Right lobe of liver (tissue), 6 donors: Measurements from ENCODE around the gene C4B. TPM values are rescaled to one million over a fixed set of nuclear protein-coding genes. Genes with fewer than 3 reads are reported as not detected.

Experiments used
- ATAC-seq, 4 donors: fragments of 200-7000 bp; cut with Tn5 transposase; one replicate each; pipeline ENCODE4 v1.9.1; 2020; ENCODE audit warnings: mild to moderate bottlenecking in 4 of 4, moderate library complexity in 4 of 4
- DNase-seq, 3 donors: peaks; one replicate each; pipeline ENCODE4 v3.0.0-alpha.2; 2020
- H3K27ac ChIP-seq, 3 donors: fragments of 200-600 bp; one replicate each; pipeline ENCODE4 v1.8.0; 2022
- H3K27me3 ChIP-seq, 2 donors: fragments of 200-600 bp; one replicate each; pipeline ENCODE4 v1.8.0; 2022
- H3K36me3 ChIP-seq, 4 donors: fragments of 200-600 bp; sonication (generic) in 1 of 4; one replicate each; pipeline versions ENCODE4 v1.5.1 to v1.8.0; 2017 to 2022; ENCODE audit warnings: control low read depth in 1 of 4
- H3K4me1 ChIP-seq, 4 donors: fragments of 200-600 bp; sonication (generic) in 1 of 4; one replicate each; pipeline versions ENCODE4 v1.5.1 to v1.8.0; 2017 to 2022; ENCODE audit warnings: control low read depth in 1 of 4
- H3K4me3 ChIP-seq, 3 donors: fragments of 200-600 bp; one replicate each; pipeline ENCODE4 v1.8.0; 2022
- H3K9me3 ChIP-seq, 4 donors: fragments of 200-600 bp; sonication (generic) in 1 of 4; one replicate each; pipeline versions ENCODE4 v1.5.1 to v1.8.0; 2017 to 2022; ENCODE audit warnings: control low read depth in 1 of 4
- POLR2A ChIP-seq: fragments of 450-650 bp; IDR thresholded peaks from one replicate; pipeline ENCODE4 v1.6.1; 2017; ENCODE audit warnings: antibody characterized with exemption, mild to moderate bottlenecking
- WGBS: methylation state at CpG from one replicate; pipeline ENCODE4 v1.1.6; 2018; ENCODE audit warnings: low coverage, low lambda C conversion rate; ENCODE audit not compliant: insufficient coverage; ENCODE audit errors: missing lambda C conversion rate; 5-methylcytosine and 5-hydroxymethylcytosine counted together
- intact Hi-C, 2 donors: fragments of 100-400 bp; cut with DNase I; formaldehyde crosslinking; loops; one replicate each; pipeline versions ENCODE4 v1.11.2 to v1.14.1; 2022
- total RNA-seq, 6 experiments: library from RNA; depleted of rRNA in 2 of 6; stranded (reverse); fragments of >200 nt in 2 of 6; fragmentation: NEBNext Ultra II Directional in 3 of 6; extraction: Animal tissue kit (Norgen Biotek cat#: 25700) in 3 of 6; gene quantifications; one replicate each; pipeline versions ENCODE4 v1.1.0 to v1.2.4, GENCODE V29; 2016 to 2023
- TF ChIP-seq, protein P1 (sequence below), 4 donors: fragments of 200-600 bp in 3 of 4; fragments of 450-650 bp in 1 of 4; IDR thresholded peaks; one replicate each; pipeline versions ENCODE4 v1.5.1 to v1.8.0; 2016 to 2022; ENCODE audit warnings: antibody characterized with exemption in 4 of 4, mild to moderate bottlenecking in 2 of 4
- donor health status: DM: no; HTN: yes; CAD: no.
- donor health status: DM: no; HTN: no; CAD: no.
- donor health status: DM: no; HTN: no; CAD: no.
- donor health status: DM: no; HTN: yes; CAD: no.
- donor health status: DM: no; HTN: yes; CAD: no.

Gene C4B
- total RNA-seq, 6 experiments from 2014 or later, result 1,420 to 2,805 (median 2,265) TPM

DNA sequence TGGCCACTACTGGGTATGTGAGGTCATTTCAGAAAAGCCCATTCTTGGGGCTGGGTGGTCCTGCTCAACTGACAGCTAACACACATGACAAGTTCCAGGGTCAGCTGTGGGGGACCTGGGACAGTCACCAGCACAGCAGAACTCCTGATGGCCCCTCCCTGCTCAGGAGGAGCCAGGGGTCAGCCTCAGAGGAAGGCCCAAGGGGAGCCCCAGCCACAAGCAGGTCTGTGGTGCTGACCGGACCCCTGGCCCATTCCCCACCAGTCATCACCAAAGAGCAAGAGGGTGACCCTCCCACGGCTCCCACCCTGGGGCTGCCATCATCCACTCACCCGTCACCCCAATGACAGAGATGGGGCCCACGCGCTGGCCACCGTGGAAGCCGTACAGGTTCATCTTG is 41.7 kb downstream of the C4B start:
- Histone ChIP-seq H3K9me3 (no peaks in the 10 kb centered on the region), H3K36me3 (no peaks in the 10 kb centered on the region), H3K27me3 (no peaks in the 10 kb centered on the region), H3K27ac (no peak overlapping the region), H3K4me1 (no peaks in the 10 kb centered on the region), H3K4me3 (no peak overlapping the region)
- ATAC-seq, result no peak
- intact Hi-C loops, result no loop called here
- no peak for TF ChIP-seq POLR2A
- TF ChIP-seq, protein P1, sequence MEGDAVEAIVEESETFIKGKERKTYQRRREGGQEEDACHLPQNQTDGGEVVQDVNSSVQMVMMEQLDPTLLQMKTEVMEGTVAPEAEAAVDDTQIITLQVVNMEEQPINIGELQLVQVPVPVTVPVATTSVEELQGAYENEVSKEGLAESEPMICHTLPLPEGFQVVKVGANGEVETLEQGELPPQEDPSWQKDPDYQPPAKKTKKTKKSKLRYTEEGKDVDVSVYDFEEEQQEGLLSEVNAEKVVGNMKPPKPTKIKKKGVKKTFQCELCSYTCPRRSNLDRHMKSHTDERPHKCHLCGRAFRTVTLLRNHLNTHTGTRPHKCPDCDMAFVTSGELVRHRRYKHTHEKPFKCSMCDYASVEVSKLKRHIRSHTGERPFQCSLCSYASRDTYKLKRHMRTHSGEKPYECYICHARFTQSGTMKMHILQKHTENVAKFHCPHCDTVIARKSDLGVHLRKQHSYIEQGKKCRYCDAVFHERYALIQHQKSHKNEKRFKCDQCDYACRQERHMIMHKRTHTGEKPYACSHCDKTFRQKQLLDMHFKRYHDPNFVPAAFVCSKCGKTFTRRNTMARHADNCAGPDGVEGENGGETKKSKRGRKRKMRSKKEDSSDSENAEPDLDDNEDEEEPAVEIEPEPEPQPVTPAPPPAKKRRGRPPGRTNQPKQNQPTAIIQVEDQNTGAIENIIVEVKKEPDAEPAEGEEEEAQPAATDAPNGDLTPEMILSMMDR (IDR thresholded peaks at IDR 0.05), result no peak
- WGBS, result no CpG with 5 or more reads among the region's 7 CpGs
- DNase-seq, result no peak

DNA sequence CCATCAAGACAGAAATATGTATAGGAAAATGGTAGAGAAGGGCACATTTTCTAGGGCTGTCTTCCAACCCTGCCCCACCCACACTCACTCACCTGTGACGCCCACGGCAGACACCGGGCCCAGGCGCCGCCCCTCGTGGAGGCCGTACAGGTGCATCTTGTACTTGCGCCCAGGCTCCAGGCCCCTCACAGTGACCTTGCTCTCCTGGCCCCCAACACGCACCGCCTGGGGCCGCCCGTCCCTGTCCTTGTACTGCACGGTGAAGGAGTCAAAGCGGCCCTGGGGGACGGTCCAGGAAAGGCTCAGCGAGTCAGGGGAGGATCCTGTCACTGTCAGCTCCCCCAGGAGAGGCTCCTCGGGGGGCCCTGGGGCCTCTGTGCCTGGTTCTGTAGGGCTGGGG is 43.4 kb downstream of the C4B start:
- H3K27ac ChIP-seq, result no peak overlapping the region
- H3K4me1 ChIP-seq, result no peaks in the 10 kb centered on the region
- no peak for TF ChIP-seq POLR2A
- TF ChIP-seq, protein P1 (IDR thresholded peaks at IDR 0.05), result no peak
- DNase-seq (no peak), ATAC-seq (no peak)
- H3K27me3 ChIP-seq, result no peaks in the 10 kb centered on the region
- intact Hi-C loops, result no loop called here
- H3K36me3 ChIP-seq, result no peaks in the 10 kb centered on the region
- no peak overlapping the region for H3K4me3 ChIP-seq
- no CpG with 5 or more reads among the region's 17 CpGs for WGBS
- H3K9me3 ChIP-seq, result no peaks in the 10 kb centered on the region

DNA sequence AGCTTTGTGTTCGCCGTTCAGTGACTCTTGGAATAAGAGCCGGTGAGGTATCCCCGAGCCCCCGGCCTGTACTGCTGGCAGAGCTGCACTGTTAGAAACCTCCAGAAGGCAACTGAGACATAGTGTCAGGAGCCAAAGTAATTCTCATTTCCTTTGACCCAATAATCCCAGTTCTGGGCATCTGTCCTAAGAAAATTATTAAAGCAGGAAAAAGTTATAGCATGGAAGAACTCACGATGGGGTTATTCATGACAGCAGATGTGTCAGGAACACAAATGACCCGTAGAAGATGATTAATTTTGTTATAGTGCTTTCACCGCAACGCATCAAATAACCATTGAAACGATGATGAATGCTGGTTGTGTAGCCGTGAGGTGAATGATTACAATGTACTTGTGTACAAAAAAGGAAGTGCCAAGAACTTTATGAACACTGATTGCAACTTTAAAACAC is 43.9 kb downstream of the C4B start:
- intact Hi-C loops, result no loop called here
- no peak for ATAC-seq
- no peak for TF ChIP-seq POLR2A
- TF ChIP-seq, protein P1 (IDR thresholded peaks at IDR 0.05), result no peak

DNA sequence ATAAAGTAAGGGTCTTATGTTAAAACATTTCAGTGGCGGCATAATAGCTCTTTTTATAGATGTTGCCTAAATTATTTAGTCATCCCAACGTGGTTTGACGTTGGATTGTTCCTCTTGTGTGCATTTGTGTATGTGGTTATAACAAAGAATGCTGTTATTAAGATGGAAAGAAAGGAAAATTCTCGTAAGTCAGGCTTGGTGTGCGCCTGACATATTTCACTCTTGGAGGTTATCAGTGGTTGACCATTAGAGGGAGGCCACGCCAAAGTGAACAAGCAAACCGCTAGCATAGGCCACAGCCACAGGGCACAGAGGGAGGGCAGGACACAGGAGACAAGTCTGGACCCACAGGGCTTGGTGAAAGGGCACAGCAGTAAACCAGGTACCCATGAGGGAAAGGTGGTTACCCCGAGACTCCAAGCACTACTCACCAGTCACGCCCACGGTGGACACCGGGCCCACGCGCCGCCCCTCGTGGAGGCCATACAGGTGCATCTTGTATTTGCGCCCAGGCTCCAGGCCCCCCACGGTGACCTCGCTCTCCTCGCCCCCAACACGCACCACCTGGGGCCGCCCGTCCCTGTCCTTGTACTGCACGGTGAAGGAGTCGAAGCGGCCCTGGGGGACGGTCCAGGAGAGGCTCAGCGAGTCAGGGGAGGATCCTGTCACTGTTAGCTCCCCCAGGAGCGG is 46.5 kb downstream of the C4B start:
- Histone ChIP-seq H3K9me3 (no peaks in the 10 kb centered on the region), H3K27me3 (no peaks in the 10 kb centered on the region), H3K27ac (no peak overlapping the region), H3K4me1 (no peaks in the 10 kb centered on the region), H3K36me3 (no peaks in the 10 kb centered on the region), H3K4me3 (no peak overlapping the region)
- no peak for DNase-seq
- intact Hi-C loops, result no loop called here
- TF ChIP-seq, protein P1 (IDR thresholded peaks at IDR 0.05), result no peak
- TF ChIP-seq POLR2A, result no peak
- WGBS, result 69% methylated on average over 8 of the region's 28 CpGs
- no peak for ATAC-seq

More for the DNA sequence above, 43.9 kb downstream of the C4B start:
- WGBS, result 71% methylated on average over 10 of the region's 11 CpGs
- no peak overlapping the region for H3K27ac ChIP-seq
- H3K27me3 ChIP-seq, result no peaks in the 10 kb centered on the region
- no peaks in the 10 kb centered on the region for H3K9me3 ChIP-seq
- no peaks in the 10 kb centered on the region for H3K36me3 ChIP-seq
- no peaks in the 10 kb centered on the region for H3K4me1 ChIP-seq
- DNase-seq, result no peak
- no peak overlapping the region for H3K4me3 ChIP-seq
